Measurements from ENCODE around the gene CASKIN1. TPM values are rescaled to one million over a fixed set of nuclear protein-coding genes. Genes with fewer than 3 reads are reported as not detected.

The CASKIN1 gene
- total RNA-seq, 1 experiment from 2014 or later, result 7.9 TPM

DNA sequence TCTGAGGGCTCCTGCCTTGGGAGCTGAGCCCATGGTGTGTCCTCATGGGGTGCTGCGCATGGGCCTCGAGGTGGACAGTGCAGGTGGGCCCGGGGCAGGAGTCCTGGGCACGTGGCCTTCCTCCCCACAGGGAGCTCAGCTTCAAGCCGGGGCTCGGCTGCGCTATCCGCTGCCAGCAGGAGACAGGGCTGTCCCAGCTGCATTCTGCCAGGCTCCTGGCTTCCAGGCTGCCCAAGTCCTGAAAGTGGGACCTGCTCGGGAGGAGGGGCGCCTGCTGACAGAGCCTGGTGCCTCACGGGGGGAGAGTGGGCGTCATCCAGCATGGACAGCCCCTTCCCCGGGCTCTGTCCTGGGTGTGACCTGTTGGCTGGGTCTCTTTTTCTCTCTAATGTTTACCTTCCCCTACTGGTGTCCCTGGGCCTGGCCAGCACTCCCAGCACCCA, 33.7 kb downstream of the CASKIN1 start:
- no peak overlapping the region for H3K18ac ChIP-seq (ENCODE audit: insufficient read length, low read depth, low read length)
- no peak overlapping the region for H4K5ac ChIP-seq (ENCODE audit: insufficient read length, low read depth, low read length)
- no peak overlapping the region for H3K4me3 Mint-ChIP-seq
- H2BK120ac ChIP-seq (ENCODE audit: low read depth, low read length, poor library complexity, severe bottlenecking), result no peak overlapping the region
- no peak overlapping the region for H2BK5ac ChIP-seq (ENCODE audit: insufficient read length, low read length)
- H3K14ac ChIP-seq (ENCODE audit: insufficient read depth, low read length), result no peak overlapping the region
- TF ChIP-seq, protein P1, sequence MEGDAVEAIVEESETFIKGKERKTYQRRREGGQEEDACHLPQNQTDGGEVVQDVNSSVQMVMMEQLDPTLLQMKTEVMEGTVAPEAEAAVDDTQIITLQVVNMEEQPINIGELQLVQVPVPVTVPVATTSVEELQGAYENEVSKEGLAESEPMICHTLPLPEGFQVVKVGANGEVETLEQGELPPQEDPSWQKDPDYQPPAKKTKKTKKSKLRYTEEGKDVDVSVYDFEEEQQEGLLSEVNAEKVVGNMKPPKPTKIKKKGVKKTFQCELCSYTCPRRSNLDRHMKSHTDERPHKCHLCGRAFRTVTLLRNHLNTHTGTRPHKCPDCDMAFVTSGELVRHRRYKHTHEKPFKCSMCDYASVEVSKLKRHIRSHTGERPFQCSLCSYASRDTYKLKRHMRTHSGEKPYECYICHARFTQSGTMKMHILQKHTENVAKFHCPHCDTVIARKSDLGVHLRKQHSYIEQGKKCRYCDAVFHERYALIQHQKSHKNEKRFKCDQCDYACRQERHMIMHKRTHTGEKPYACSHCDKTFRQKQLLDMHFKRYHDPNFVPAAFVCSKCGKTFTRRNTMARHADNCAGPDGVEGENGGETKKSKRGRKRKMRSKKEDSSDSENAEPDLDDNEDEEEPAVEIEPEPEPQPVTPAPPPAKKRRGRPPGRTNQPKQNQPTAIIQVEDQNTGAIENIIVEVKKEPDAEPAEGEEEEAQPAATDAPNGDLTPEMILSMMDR (conservative IDR thresholded peaks at IDR 0.05), result no peak
- no peak overlapping the region for H2BK15ac ChIP-seq (ENCODE audit: low read depth, low read length)
- H4K8ac ChIP-seq (replicated peaks; ENCODE audit: insufficient read length, low read depth, low read length), result no peak overlapping the region
- no peak overlapping the region for H3K9ac ChIP-seq (ENCODE audit: extremely low read depth, insufficient read length, low read length)
- no peak overlapping the region for H3T11ph ChIP-seq (ENCODE audit: low read length)
- no CpG with 5 or more reads among the region's 13 CpGs for WGBS (ENCODE audit: extremely low coverage, insufficient read length, low lambda C conversion rate)
- peaks cover 3 to 14% of the 10 kb centered on the region in 2 experiments; a peak in 3 of 4 replicates for H3K4me1 Mint-ChIP-seq
- H3K27ac Mint-ChIP-seq, result no peak overlapping the region
- H3K27ac ChIP-seq (ENCODE audit: insufficient read length, low read depth, low read length), result no peak overlapping the region
- H3K23ac ChIP-seq (ENCODE audit: insufficient read length, low read depth, low read length), result no peak overlapping the region
- H2AFZ ChIP-seq (ENCODE audit: low read length), result no peak overlapping the region
- H3K9me3 Mint-ChIP-seq, result no peaks in the 10 kb centered on the region
- no peak overlapping the region for H2AK5ac ChIP-seq (ENCODE audit: insufficient read length, low read length)
- H2BK12ac ChIP-seq (ENCODE audit: insufficient read length, low read depth, low read length), result no peak overlapping the region
- no peaks in the 10 kb centered on the region for H3K4me1 ChIP-seq (ENCODE audit: insufficient read depth, low read length)
- H3K4ac ChIP-seq (ENCODE audit: low read depth, low read length), result no peak overlapping the region
- H3K36me3 Mint-ChIP-seq (ENCODE audit: insufficient read depth in 1 of 3, low read depth in 3 of 3), result peaks cover 9 to 28% (median 24%) of the 10 kb centered on the region in 3 experiments
- no peak overlapping the region for H3K56ac ChIP-seq (ENCODE audit: insufficient read length, low read depth, low read length)
- no peaks in the 10 kb centered on the region for H3K23me2 ChIP-seq (ENCODE audit: insufficient read length, low read depth, low read length, poor library complexity, severe bottlenecking)
- peaks cover 31% of the 10 kb centered on the region; the same call in 1 of the 2 replicates for H3K79me2 ChIP-seq (ENCODE audit: insufficient read depth, low read length)
- no peak overlapping the region for H2BK20ac ChIP-seq (ENCODE audit: low read depth, low read length, poor library complexity, severe bottlenecking)
- DNase-seq, result no peak
- H3K27me3 Mint-ChIP-seq (ENCODE audit: low read depth), result no peaks in the 10 kb centered on the region
- peaks cover 9% of the 10 kb centered on the region for H3K79me1 ChIP-seq (ENCODE audit: insufficient read depth, low read depth, low read length, poor library complexity, severe bottlenecking)
- no peak overlapping the region for H3K4me2 ChIP-seq (ENCODE audit: insufficient read depth, insufficient read length, low read length)
- no peaks in the 10 kb centered on the region for H3K9me3 ChIP-seq (ENCODE audit: control insufficient read depth, low read depth, low read length)
- no peak overlapping the region for H4K91ac ChIP-seq (ENCODE audit: insufficient read length, low read depth, low read length)
- no peaks in the 10 kb centered on the region for H3K27me3 ChIP-seq (ENCODE audit: insufficient read depth, low read length)
- peaks cover 2% of the 10 kb centered on the region for H4K20me1 ChIP-seq (ENCODE audit: control insufficient read depth, insufficient read depth, insufficient read length)

All from H9 (cell line).